ENCODE results near the gene GMPR.
"Not testable (repeated sequence)": the region's sequence is repeated elsewhere in the genome, so short reads cannot be mapped to it uniquely, and the experiment has no call there.

The GMPR gene

DNA sequence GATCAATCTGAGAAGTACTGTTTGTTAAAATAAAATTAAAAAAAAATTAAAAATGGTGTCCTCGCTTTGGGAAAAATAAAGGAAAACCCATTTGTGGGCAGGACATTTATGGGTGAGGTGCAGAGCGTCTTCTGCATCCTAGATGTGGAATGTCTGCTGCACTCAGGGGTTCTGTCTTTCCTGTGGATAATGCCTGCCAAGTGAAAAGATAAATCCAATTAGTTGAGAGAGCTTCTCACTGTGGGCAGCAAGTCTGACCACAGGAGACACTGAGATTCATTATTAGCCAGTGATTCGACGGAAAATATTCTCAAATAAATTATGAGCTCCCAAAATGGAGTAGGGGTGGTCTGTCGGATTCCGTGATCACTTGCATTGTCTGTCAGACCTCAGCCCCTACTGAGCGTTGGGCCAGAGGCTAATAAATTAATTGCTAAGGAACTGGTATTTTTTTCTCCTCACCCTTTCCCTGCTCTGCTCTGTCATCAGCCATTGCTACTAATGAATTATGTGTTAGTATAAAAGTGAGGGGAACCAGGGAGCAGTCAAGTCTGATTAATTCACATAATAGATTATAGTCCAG is 10.0 kb downstream of the GMPR start:
- DNase-seq (ENCODE audit: low read depth) = no peak

- no peak for DNase-seq (ENCODE audit: low read depth)
These were observed 11.6 kb downstream of the GMPR start for GRCh38 chr6:16249971-16250370.

- DNase-seq (ENCODE audit: low read depth) = no peak
These were observed 13.3 kb downstream of the GMPR start for GRCh38 chr6:16251706-16252105.

DNA sequence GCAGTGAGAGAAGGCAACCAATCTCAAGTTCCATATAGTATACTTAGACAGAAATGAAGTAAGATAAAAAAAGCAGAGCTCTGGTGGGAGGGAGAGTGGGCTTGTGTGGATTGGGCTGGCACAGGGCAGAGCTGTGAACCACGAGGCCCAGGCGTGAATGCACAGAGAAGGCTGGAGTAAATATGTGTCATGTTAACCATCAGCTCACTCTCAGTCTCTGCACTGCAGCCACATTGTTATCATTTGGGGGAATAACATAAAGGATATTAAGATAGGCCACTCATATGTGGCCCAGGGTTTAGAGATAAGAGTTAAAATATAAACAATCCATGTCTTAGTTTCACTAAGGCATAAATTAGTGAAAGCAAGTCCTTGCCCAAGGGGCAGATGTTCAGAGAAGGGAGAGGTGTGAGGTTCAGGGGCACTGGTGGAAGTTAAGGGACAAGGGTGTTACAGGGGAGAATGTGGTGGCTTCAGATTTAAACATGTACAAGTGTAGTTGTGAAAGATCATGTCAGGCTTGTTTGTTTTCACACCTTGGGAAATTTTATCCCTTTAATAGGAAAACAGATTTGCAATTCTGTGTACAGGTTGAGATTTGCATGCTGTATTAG is 14.4 kb downstream of the GMPR start:
- DNase-seq (ENCODE audit: low read depth) = no peak

DNA sequence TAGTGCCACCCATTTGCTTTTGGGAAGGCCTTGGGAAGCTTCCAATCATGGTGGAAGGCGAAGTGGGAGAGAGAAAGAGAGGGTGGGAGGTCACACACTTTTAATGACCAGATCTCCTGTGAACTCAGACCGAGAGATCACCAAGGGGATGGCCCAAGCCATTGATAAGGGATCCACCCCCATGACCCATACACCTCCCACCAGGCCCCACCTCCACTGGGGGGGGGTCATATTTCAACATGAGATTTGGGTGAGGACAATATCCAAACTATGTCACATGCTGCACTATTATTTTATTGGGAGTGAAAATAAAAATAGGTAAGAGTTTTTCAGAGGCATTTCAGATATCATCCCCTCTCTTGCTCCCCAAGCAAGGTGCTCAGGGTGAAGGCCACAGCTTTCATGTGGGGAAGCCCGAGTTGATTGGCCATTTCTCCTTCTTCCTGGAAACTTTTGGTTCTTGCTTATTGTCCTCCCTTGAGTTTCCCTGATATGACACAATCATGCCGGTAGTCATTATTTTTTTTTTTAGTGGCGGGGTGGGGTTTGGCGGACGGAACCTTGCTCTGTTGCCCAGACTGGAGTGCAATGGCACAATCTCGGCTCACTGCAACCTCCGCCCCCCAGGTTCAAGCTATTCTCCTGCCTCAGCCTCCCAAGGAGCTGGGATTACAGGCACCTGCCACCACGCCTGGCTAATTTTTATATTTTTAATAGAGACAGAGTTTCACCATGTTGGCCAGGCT is 15.2 kb downstream of the GMPR start:
- no peak for DNase-seq (ENCODE audit: low read depth)

- no peak for DNase-seq (ENCODE audit: low read depth)
These were observed 16.1 kb downstream of the GMPR start for GRCh38 chr6:16254535-16254934.

DNA sequence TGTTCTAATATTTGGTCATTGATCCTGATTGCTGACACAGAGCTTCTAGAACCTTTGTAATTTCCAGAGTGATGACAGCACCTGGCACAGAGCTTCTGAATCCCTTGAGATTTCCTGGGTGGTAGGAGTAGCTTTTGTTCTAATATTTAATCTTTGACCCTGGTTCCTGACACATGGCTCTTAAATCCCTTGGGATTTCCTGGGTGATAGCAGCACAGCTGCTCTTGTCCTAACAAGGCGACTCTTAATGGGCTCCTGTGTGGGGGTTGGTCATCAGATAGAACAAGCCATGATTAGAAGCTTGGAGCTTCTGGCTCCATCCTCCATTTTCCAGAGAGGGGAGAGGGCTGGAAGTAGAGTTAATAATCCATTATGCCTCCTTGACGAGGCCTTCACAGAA is 18.4 kb downstream of the GMPR start:
- no peak for DNase-seq (ENCODE audit: low read depth)

- no peak for DNase-seq (ENCODE audit: low read depth)
These were observed 19.8 kb downstream of the GMPR start for GRCh38 chr6:16257999-16258708.

DNA sequence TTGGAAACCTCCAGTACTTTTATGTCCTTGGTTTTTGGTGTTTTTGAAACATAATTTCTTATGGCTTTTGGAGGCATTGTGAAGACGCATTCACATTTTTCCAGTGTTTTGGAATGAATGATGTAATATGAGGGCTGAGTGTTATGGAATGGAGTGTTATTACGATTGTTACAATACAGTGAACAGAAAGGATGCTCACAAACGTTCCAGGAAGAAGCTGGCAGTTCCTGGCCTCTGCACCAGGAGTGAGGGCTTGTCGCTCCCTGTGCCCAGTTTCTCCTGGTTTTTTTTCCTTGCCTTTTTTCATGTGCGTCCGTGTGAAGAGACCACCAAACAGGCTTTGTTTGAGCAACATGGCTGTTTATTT is 20.3 kb downstream of the GMPR start:
- DNase-seq (ENCODE audit: low read depth) = no peak

- DNase-seq (ENCODE audit: low read depth) = not testable (repeated sequence)
These were observed 21.2 kb downstream of the GMPR start for GRCh38 chr6:16259604-16260003.

- not testable (repeated sequence) for DNase-seq (ENCODE audit: low read depth)
These were observed 22.2 kb downstream of the GMPR start for GRCh38 chr6:16260602-16261001.

DNA sequence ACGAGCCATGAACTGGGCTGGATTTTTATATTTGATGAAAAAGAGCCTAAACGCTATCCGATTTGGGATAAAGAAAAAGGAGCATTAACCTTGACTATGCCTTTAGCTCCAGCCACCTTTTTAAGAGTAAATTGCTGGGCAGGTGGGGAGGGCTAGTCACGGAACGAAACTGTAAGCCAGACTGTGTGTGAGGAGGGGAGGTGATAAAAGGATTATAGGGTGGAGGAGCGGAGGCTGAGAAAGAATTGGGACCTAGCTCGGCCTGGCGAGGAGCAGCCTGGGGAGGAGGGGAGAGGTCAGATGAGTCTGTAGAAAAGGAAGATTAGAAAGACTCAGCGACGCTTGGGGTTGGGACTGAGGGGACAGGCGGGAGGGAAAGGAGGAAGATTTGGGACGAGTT is 24.4 kb downstream of the GMPR start:
- not testable (repeated sequence) for DNase-seq (ENCODE audit: low read depth)

- not testable (repeated sequence) for DNase-seq (ENCODE audit: low read depth)
These were observed 25.2 kb downstream of the GMPR start for GRCh38 chr6:16263464-16264099.

- no peak for DNase-seq (ENCODE audit: low read depth)
These were observed 26.4 kb downstream of the GMPR start for GRCh38 chr6:16264785-16265184.

DNA sequence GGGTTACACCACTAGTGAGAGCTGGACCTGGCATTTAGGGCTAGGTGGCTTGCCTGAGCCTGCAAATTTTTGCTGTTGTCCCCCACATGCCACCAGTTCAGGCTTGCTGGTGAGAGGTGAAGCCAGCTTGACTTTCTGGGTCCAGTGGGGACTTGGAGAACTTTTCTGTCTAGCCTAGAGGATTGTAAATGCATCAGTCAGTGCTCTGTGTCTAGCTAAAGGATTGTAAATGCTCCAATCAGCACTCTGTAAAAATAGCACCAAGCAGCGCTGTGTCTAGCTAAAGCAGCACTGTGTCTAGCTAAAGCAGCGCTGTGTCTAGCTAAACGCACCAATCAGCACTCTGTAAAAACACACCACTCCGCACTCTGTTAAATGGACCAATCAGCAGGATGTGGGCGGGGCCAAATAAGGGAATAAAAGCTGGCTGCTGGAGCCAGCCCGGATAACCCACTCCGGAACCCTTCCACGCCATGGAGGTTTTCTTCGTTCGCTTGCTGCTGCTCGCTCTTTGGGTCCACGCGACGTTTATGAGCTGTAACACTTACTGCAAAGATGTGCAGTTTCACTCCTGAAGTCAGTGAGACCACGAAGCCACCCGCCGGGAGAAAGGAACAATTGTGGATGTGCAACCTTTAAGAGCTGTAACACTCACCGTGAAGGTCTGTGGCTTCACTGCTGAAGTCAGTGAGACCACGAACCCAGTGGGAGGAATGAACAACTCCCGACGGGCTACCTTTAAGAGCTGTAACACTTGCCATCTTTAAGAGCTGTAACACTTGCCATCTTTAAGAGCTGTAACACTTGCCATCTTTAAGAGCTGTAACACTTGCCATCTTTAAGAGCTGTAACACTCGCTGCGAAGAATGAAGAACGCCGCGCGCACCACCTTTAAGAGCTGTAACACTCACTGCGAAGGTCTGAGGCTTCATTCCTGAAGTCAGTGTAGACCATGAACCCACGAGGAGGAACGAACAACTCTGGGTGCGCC is 27.3 kb downstream of the GMPR start:
- DNase-seq (ENCODE audit: low read depth) = no peak

DNA sequence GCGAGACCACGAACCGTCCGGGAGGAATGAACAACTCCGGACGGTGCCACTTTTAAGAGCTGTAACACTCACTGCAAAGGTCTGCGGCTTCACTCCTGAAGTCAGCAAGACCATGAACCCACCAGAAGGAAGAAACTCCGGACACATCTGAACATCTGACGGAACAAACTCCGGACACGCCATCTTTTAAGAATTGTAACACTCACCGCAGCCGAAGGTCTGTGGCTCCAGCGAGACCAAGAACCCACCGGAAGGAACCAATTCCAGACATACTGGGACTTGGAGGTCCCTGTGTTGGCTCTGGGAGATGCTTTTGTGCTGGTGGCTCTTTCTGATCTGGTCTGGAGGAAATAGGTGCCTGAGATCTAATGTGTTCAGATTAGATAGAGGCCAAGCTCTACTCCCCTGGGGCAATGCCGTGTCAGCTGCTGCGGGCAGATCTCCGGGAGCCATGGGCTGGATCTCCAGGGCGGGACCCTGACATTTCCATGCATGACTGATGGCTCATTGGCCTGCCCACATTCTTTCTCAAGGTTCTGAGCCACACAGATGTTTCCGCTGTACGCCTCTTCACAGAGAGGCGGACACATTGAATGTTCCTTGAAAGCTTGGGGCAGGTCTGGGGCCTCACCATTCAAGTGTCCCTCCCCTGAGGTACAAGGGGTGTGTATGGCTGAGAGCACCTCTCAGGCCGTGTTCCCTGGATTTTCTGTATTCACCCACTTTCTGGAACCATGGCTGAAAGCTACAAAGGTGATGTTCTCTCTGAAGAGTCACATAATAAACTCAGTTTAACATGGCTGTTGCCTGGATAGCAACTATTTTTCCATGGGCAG is 29.3 kb downstream of the GMPR start:
- no peak for DNase-seq (ENCODE audit: low read depth)

GRCh38 chr6:16269442-16270070 is 31.2 kb downstream of the GMPR start:
- not testable (repeated sequence) for DNase-seq (ENCODE audit: low read depth)

- DNase-seq (ENCODE audit: low read depth) = no peak
These were observed 31.9 kb downstream of the GMPR start for GRCh38 chr6:16270178-16270794.

GRCh38 chr6:16271428-16271827 is 33.0 kb downstream of the GMPR start:
- DNase-seq (ENCODE audit: low read depth) = no peak

All from activated T-cell treated with anti-CD3 and anti-CD28 coated beads for 24 hours (primary cell).